Liver (tissue), 9 donors: ENCODE measurements around the gene NUP107. TPM values are rescaled to one million over a fixed set of nuclear protein-coding genes. Genes with fewer than 3 reads are reported as not detected.

ENCODE experiments used
- DNase-seq: peaks from one replicate; pipeline ENCODE4 v3.0.0-alpha.2; 2017; ENCODE audit warnings: low spot score
- H3K27ac ChIP-seq, 2 donors: one replicate each; pipeline ENCODE4 v1.7.0; 2013; ENCODE audit warnings: inconsistent platforms in 2 of 2, low read length in 2 of 2, control low read depth in 1 of 2, low read depth in 1 of 2, mild to moderate bottlenecking in 1 of 2
- H3K27me3 ChIP-seq, 4 donors: one replicate each; pipeline versions ENCODE4 v1.6.1 to v1.7.0; 2013; ENCODE audit warnings: low read length in 3 of 4, inconsistent platforms in 1 of 4, mild to moderate bottlenecking in 1 of 4, moderate library complexity in 1 of 4; ENCODE audit not compliant: control insufficient read depth in 4 of 4, insufficient read depth in 4 of 4
- H3K36me3 ChIP-seq, 4 donors: one replicate each; pipeline versions ENCODE4 v1.6.1 to v1.7.0; 2013; ENCODE audit warnings: low read length in 3 of 4, mild to moderate bottlenecking in 3 of 4, low read depth in 1 of 4, moderate library complexity in 1 of 4; ENCODE audit not compliant: control insufficient read depth in 4 of 4, insufficient read depth in 3 of 4
- H3K4me1 ChIP-seq, 4 donors: one replicate each; pipeline versions ENCODE4 v1.6.1 to v1.7.0; 2013; ENCODE audit warnings: low read length in 3 of 4, mild to moderate bottlenecking in 3 of 4, moderate library complexity in 1 of 4; ENCODE audit not compliant: control insufficient read depth in 4 of 4, insufficient read depth in 4 of 4
- H3K4me3 ChIP-seq, 3 donors: one replicate each; pipeline versions ENCODE4 v1.6.1 to v1.7.0; 2013; ENCODE audit warnings: low read length in 3 of 3, control low read depth in 1 of 3, low read depth in 1 of 3, mild to moderate bottlenecking in 1 of 3
- H3K9ac ChIP-seq, 2 donors: one replicate each; pipeline ENCODE4 v1.7.0; 2013; ENCODE audit warnings: low read length in 2 of 2, mild to moderate bottlenecking in 2 of 2, moderate library complexity in 2 of 2, control low read depth in 1 of 2, low read depth in 1 of 2
- H3K9me3 ChIP-seq, 4 donors: one replicate each; pipeline versions ENCODE4 v1.6.1 to v1.7.0; 2013; ENCODE audit warnings: low read length in 3 of 4; ENCODE audit not compliant: control insufficient read depth in 4 of 4
- ATF3 ChIP-seq: IDR thresholded peaks from 2 replicates; pipeline ENCODE4 v1.6.1; 2016; ENCODE audit warnings: antibody characterized with exemption
- CTCF ChIP-seq: fragments of 150-350 bp; IDR thresholded peaks from 2 replicates; pipeline ENCODE4 v1.5.1; 2017; ENCODE audit warnings: improper control_type of control experiment, low read depth, low read length; ENCODE audit not compliant: missing input control
- EGR1 ChIP-seq, 2 donors: IDR thresholded peaks; 2 replicates each; pipeline ENCODE4 v1.6.1; 2016 to 2018; ENCODE audit warnings: antibody characterized with exemption in 2 of 2, low read depth in 2 of 2
- FOXA2 ChIP-seq: IDR thresholded peaks from 2 replicates; pipeline ENCODE4 v1.6.1; 2016; ENCODE audit warnings: antibody characterized with exemption
- GABPA ChIP-seq, 2 donors: IDR thresholded peaks in 1 of 2; conservative IDR thresholded peaks in 1 of 2; 2 replicates each; pipeline ENCODE4 v1.6.1; 2016; ENCODE audit warnings: antibody characterized with exemption in 2 of 2, mild to moderate bottlenecking in 1 of 2, moderate library complexity in 1 of 2
- HNF4A ChIP-seq, 2 donors: conservative IDR thresholded peaks; 2 replicates each; pipeline ENCODE4 v1.6.1; 2016; ENCODE audit warnings: antibody characterized with exemption in 2 of 2, mild to moderate bottlenecking in 2 of 2
- HNF4G ChIP-seq: IDR thresholded peaks from 2 replicates; pipeline ENCODE4 v1.6.1; 2016; ENCODE audit warnings: antibody characterized with exemption
- JUND ChIP-seq, 2 donors: IDR thresholded peaks; 2 replicates each; pipeline ENCODE4 v1.6.1; 2016; ENCODE audit warnings: antibody characterized with exemption in 2 of 2
- MAX ChIP-seq: IDR thresholded peaks from 2 replicates; pipeline ENCODE4 v1.6.1; 2016; ENCODE audit warnings: antibody characterized with exemption
- NR2F2 ChIP-seq: IDR thresholded peaks from 2 replicates; pipeline ENCODE4 v1.6.1; 2016; ENCODE audit warnings: antibody characterized with exemption
- RAD21 ChIP-seq, 2 donors: IDR thresholded peaks; 2 replicates each; pipeline ENCODE4 v1.6.1; 2016; ENCODE audit warnings: antibody characterized with exemption in 2 of 2, mild to moderate bottlenecking in 2 of 2
- REST ChIP-seq: IDR thresholded peaks from 2 replicates; pipeline ENCODE4 v1.6.1; 2016; ENCODE audit warnings: antibody characterized with exemption, mild to moderate bottlenecking
- RXRA ChIP-seq, 2 donors: IDR thresholded peaks; 2 replicates each; pipeline ENCODE4 v1.6.1; 2017 to 2018; ENCODE audit warnings: antibody characterized with exemption in 2 of 2, mild to moderate bottlenecking in 1 of 2
- SP1 ChIP-seq: IDR thresholded peaks from 2 replicates; pipeline ENCODE4 v1.6.1; 2018; ENCODE audit warnings: antibody characterized with exemption, mild to moderate bottlenecking
- TAF1 ChIP-seq: conservative IDR thresholded peaks from 2 replicates; pipeline ENCODE4 v1.6.1; 2016; ENCODE audit warnings: antibody characterized with exemption, mild to moderate bottlenecking
- YY1 ChIP-seq: IDR thresholded peaks from 2 replicates; pipeline ENCODE4 v1.6.1; 2016; ENCODE audit warnings: antibody characterized with exemption, mild to moderate bottlenecking
- WGBS: extraction: QIAGEN DNeasy Blood & Tissue Kit; methylation state at CpG from one replicate; pipeline ENCODE4 v1.1.7; 2013; 5-methylcytosine and 5-hydroxymethylcytosine counted together
- polyA plus RNA-seq, 2 donors: library from polyadenylated mRNA; stranded (reverse) in 1 of 2; unstranded in 1 of 2; fragments of 200-250 nt in 1 of 2; fragments of >200 nt in 1 of 2; fragmentation: Nextera tagmentation in 1 of 2; extraction: Ambion mirVana in 1 of 2; gene quantifications; one replicate each; pipeline versions ENCODE4 v1.2.1 to v1.2.3, GENCODE V29; 2013 to 2015
- total RNA-seq, 2 donors: library from RNA; depleted of rRNA; stranded (reverse); fragments of >200 nt; gene quantifications; one replicate each; pipeline ENCODE4 v1.2.3, GENCODE V29; 2014
- donor health status: healthy.
- donor health status: healthy.
- donor health status: healthy.
- donor health status: healthy.
- donor health status: healthy.

Gene NUP107
- total and polyA plus RNA-seq, 4 donors = 6.3 to 38.3 (median 16.2) TPM

GRCh38 chr12:68765696-68766095 lies 78.9 kb downstream of the NUP107 start:
- Histone ChIP-seq H3K4me1 (peaks cover 0 to 3% (median 1%) of the 10 kb centered on the region in 4 donors), H3K27ac (no peak overlapping the region), H3K36me3 (peaks cover 0 to 15% (median 7%) of the 10 kb centered on the region in 4 donors), H3K9ac (no peak overlapping the region), H3K9me3 (no peaks in the 10 kb centered on the region), H3K27me3 (no peaks in the 10 kb centered on the region), H3K4me3 (no peak overlapping the region)
- no peak for DNase-seq
- WGBS = 99% methylated on average over 1 of the region's 1 CpG
- TF ChIP-seq GABPA (IDR thresholded peaks at IDR 0.05 in 1 of 2, conservative IDR thresholded peaks at IDR 0.05 in 1 of 2) = no peak
- TF ChIP-seq ATF3 = no peak
- TF ChIP-seq MAX = no peak
- no peak for TF ChIP-seq CTCF
- no peak for TF ChIP-seq HNF4A (conservative IDR thresholded peaks at IDR 0.05)
- no peak for TF ChIP-seq RAD21 (IDR thresholded peaks at IDR 0.05)
- no peak for TF ChIP-seq FOXA2
- no peak for TF ChIP-seq RXRA (IDR thresholded peaks at IDR 0.05)
- TF ChIP-seq REST = no peak
- no peak for TF ChIP-seq HNF4G
- TF ChIP-seq SP1 = no peak
- no peak for TF ChIP-seq YY1
- no peak for TF ChIP-seq NR2F2
- no peak for TF ChIP-seq TAF1

GRCh38 chr12:68766646-68767045 lies 79.9 kb downstream of the NUP107 start:
- H3K36me3 ChIP-seq = peaks cover 0 to 15% (median 5%) of the 10 kb centered on the region in 4 donors
- WGBS = 97% methylated on average over 2 of the region's 2 CpGs
- TF ChIP-seq JUND (IDR thresholded peaks at IDR 0.05) (no peak), HNF4A (conservative IDR thresholded peaks at IDR 0.05) (no peak), RXRA (IDR thresholded peaks at IDR 0.05) (no peak), RAD21 (IDR thresholded peaks at IDR 0.05) (no peak), TAF1 (no peak), EGR1 (IDR thresholded peaks at IDR 0.05; ENCODE audit: low read depth in 2 of 2) (no peak), REST (no peak)
- H3K27me3 ChIP-seq = no peaks in the 10 kb centered on the region
- no peak overlapping the region for H3K9ac ChIP-seq
- H3K9me3 ChIP-seq = no peaks in the 10 kb centered on the region
- H3K27ac ChIP-seq = no peak overlapping the region
- DNase-seq = no peak
- H3K4me1 ChIP-seq = peaks cover 0 to 3% (median 1%) of the 10 kb centered on the region in 4 donors
- H3K4me3 ChIP-seq = no peak overlapping the region
